Endothelial cell (in vitro differentiated cells): ENCODE data around the gene FBLN5. TPM values are rescaled to one million over a fixed set of nuclear protein-coding genes. Genes with fewer than 3 reads are reported as not detected.

Source experiments
- DNase-seq: peaks from one replicate; pipeline ENCODE4 v3.0.0; 2021; ENCODE audit warnings: low spot score
- H3K27ac Mint-ChIP-seq: one replicate; pipeline ENCODE4 v1.8.0; 2021; ENCODE audit warnings: mixed read lengths, inconsistent platforms; ENCODE audit not compliant: unreplicated experiment
- H3K27me3 Mint-ChIP-seq: one replicate; pipeline ENCODE4 v1.8.0; 2021; ENCODE audit warnings: mild to moderate bottlenecking, moderate library complexity, mixed read lengths, inconsistent platforms; ENCODE audit not compliant: unreplicated experiment
- H3K36me3 Mint-ChIP-seq: one replicate; pipeline ENCODE4 v1.8.0; 2021; ENCODE audit warnings: mild to moderate bottlenecking, low read depth, mixed read lengths, inconsistent platforms; ENCODE audit not compliant: unreplicated experiment
- H3K4me1 Mint-ChIP-seq: one replicate; pipeline ENCODE4 v1.8.0; 2021; ENCODE audit warnings: mild to moderate bottlenecking, mixed read lengths, inconsistent platforms; ENCODE audit not compliant: unreplicated experiment
- H3K4me3 Mint-ChIP-seq: one replicate; pipeline ENCODE4 v1.8.0; 2021; ENCODE audit warnings: mild to moderate bottlenecking, mixed read lengths, inconsistent platforms; ENCODE audit not compliant: unreplicated experiment
- H3K9me3 Mint-ChIP-seq: one replicate; pipeline ENCODE4 v1.8.0; 2021; ENCODE audit warnings: mixed read lengths, inconsistent platforms; ENCODE audit not compliant: unreplicated experiment
- CTCF ChIP-seq: fragments of 200-600 bp; sonication (generic); IDR thresholded peaks from one replicate; pipeline ENCODE4 v1.5.0; 2021; ENCODE audit warnings: antibody characterized with exemption; ENCODE audit not compliant: unreplicated experiment
- total RNA-seq: library from RNA; stranded (reverse); fragmentation: NEBNext Ultra II Directional; extraction: Animal tissue kit (Norgen Biotek cat#: 25700); gene quantifications from one replicate; pipeline ENCODE4 v1.2.1, GENCODE V29; 2021; ENCODE audit not compliant: unreplicated experiment

Gene FBLN5
- total RNA-seq, 1 donor from 2014 or later = 0.26 TPM

- no peak for DNase-seq
- H3K27ac Mint-ChIP-seq = no peak overlapping the region
- no peak overlapping the region for H3K4me3 Mint-ChIP-seq
Observed at GRCh38 chr14:91925001-91925726, 22.3 kb downstream of the FBLN5 start.

GRCh38 chr14:91920526-91920925, 27.0 kb downstream of the FBLN5 start:
- no peak for DNase-seq
- H3K4me1 Mint-ChIP-seq = no peaks in the 10 kb centered on the region
- no peaks in the 10 kb centered on the region for H3K36me3 Mint-ChIP-seq
- TF ChIP-seq CTCF = no peak
- H3K9me3 Mint-ChIP-seq = peaks cover 4% of the 10 kb centered on the region
- no peak overlapping the region for H3K27ac Mint-ChIP-seq
- no peak overlapping the region for H3K4me3 Mint-ChIP-seq
- H3K27me3 Mint-ChIP-seq = peaks cover 2% of the 10 kb centered on the region

More at GRCh38 chr14:91925001-91925726, 22.3 kb downstream of the FBLN5 start:
- H3K27me3 Mint-ChIP-seq = peaks cover 5% of the 10 kb centered on the region
- H3K36me3 Mint-ChIP-seq = no peaks in the 10 kb centered on the region
- peaks cover 5% of the 10 kb centered on the region for H3K4me1 Mint-ChIP-seq
- peaks cover under 1% of the 10 kb centered on the region for H3K9me3 Mint-ChIP-seq
- no peak for TF ChIP-seq CTCF

- DNase-seq = no peak
- Mint-ChIP-seq H3K9me3 (peaks cover 4% of the 10 kb centered on the region), H3K27me3 (peaks cover 2% of the 10 kb centered on the region), H3K27ac (no peak overlapping the region), H3K4me1 (no peaks in the 10 kb centered on the region), H3K4me3 (no peak overlapping the region), H3K36me3 (no peaks in the 10 kb centered on the region)
- no peak for TF ChIP-seq CTCF
Observed at GRCh38 chr14:91919814-91920213, 27.7 kb downstream of the FBLN5 start.

GRCh38 chr14:91918186-91918883, 29.2 kb downstream of the FBLN5 start:
- Mint-ChIP-seq H3K36me3 (no peaks in the 10 kb centered on the region), H3K4me3 (no peak overlapping the region), H3K27ac (no peak overlapping the region), H3K9me3 (peaks cover 4% of the 10 kb centered on the region), H3K27me3 (peaks cover 2% of the 10 kb centered on the region), H3K4me1 (no peaks in the 10 kb centered on the region)
- DNase-seq = no peak
- TF ChIP-seq CTCF = no peak

- Mint-ChIP-seq H3K27ac (no peak overlapping the region), H3K9me3 (no peaks in the 10 kb centered on the region), H3K36me3 (no peaks in the 10 kb centered on the region), H3K27me3 (no peaks in the 10 kb centered on the region), H3K4me3 (no peak overlapping the region), H3K4me1 (no peaks in the 10 kb centered on the region)
- no peak for DNase-seq
- TF ChIP-seq CTCF = no peak
Observed at GRCh38 chr14:91912035-91912434, 35.5 kb downstream of the FBLN5 start.
